Measurements from ENCODE around the gene ASAP3. TPM values are rescaled to one million over a fixed set of nuclear protein-coding genes. Genes with fewer than 3 reads are reported as not detected.

ASAP3 gene
- total RNA-seq, 6 donors from 2014 or later: 29.5 to 47.2 (median 41.8) TPM

DNA sequence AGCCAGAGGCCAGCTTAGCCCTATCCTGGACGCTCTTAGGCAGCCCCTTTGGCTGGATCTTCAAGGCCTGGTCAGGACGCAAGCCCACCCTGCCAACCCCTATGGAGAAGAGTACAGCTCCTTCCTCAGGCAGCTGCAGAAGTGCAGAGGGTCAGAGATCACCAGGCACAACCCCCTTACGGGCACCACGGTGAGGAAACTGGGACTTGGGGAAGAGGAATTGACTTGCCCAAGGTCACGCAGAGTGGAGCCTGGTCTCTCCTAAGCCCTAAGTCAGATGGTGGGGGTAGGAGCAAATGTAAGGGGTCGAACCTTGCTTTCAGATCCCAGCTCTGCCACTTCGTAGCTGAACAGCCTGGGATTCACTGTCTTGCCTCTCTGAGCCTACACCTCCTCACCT, 43.4 kb upstream of the ASAP3 start:
- DNase-seq (peak in 1 of 2 donors; percentile 39), ATAC-seq (ENCODE audit: low FRiP score in 2 of 2) (no peak)
- Histone ChIP-seq H3K36me3 (no peaks in the 10 kb centered on the region), H3K4me1 (peaks cover 33 to 72% (median 59%) of the 10 kb centered on the region in 4 donors), H3K27ac (peak overlapping the region in 3 of 4 donors; percentile 12 to 82 (median 62)), H3K9me3 (no peaks in the 10 kb centered on the region), H3K27me3 (no peaks in the 10 kb centered on the region), H3K4me3 (no peak overlapping the region)
- no peak for TF ChIP-seq POLR2A (IDR thresholded peaks at IDR 0.05)
- no peak for TF ChIP-seq EP300 (IDR thresholded peaks at IDR 0.05)
- 88 to 94% methylated on average over 7 of the region's 7 CpGs for WGBS, 2 donors

DNA sequence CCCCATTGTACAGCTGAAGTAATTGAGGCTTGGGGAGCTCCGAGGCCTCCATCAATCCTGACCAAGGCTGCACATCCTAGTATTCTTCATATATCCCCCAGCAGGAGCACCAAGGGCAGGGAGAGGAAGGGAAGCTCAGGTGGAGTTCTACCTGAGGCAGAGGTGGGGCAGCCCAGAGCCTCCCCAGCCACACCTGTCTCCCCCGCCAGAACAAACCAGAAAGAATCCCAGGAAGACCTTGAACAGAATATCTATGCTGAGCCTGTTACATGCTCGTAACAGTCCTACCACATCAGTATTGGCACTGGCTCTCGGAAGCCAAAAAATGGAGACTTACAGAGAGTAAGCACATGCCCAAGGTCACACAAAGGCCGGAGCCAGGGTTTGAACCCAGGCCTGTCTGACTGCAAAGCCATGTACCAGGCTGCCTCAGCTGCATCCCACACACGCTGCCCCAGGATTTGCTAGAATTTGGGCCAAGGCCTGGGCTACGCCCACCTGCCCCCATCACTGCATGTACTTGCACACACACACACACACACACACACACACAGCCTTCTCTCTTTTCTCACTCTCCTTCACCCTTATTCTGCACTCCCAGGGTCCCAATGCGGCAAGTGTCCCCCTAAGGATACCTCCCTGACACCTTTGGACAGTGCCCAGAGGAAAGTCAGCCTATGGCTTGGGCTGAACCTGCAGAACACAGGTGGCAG, 42.5 kb upstream of the ASAP3 start:
- H3K27ac ChIP-seq: peak overlapping the region in 3 of 4 donors; percentile 34 to 82 (median 62)
- 95 to 96% methylated on average over 4 to 8 of the region's 8 CpGs for WGBS, 2 donors
- H3K4me1 ChIP-seq: peaks cover 24 to 63% (median 53%) of the 10 kb centered on the region in 4 donors
- no peaks in the 10 kb centered on the region for H3K27me3 ChIP-seq
- DNase-seq (no peak), ATAC-seq (ENCODE audit: low FRiP score in 2 of 2) (no peak)
- no peaks in the 10 kb centered on the region for H3K9me3 ChIP-seq
- TF ChIP-seq, protein P1, sequence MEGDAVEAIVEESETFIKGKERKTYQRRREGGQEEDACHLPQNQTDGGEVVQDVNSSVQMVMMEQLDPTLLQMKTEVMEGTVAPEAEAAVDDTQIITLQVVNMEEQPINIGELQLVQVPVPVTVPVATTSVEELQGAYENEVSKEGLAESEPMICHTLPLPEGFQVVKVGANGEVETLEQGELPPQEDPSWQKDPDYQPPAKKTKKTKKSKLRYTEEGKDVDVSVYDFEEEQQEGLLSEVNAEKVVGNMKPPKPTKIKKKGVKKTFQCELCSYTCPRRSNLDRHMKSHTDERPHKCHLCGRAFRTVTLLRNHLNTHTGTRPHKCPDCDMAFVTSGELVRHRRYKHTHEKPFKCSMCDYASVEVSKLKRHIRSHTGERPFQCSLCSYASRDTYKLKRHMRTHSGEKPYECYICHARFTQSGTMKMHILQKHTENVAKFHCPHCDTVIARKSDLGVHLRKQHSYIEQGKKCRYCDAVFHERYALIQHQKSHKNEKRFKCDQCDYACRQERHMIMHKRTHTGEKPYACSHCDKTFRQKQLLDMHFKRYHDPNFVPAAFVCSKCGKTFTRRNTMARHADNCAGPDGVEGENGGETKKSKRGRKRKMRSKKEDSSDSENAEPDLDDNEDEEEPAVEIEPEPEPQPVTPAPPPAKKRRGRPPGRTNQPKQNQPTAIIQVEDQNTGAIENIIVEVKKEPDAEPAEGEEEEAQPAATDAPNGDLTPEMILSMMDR (IDR thresholded peaks at IDR 0.05): no peak
- TF ChIP-seq EP300 (IDR thresholded peaks at IDR 0.05) (no peak), POLR2A (IDR thresholded peaks at IDR 0.05) (no peak), POLR2AphosphoS5 (IDR thresholded peaks at IDR 0.05) (no peak)
- H3K36me3 ChIP-seq: no peaks in the 10 kb centered on the region
- no peak overlapping the region for H3K4me3 ChIP-seq

DNA sequence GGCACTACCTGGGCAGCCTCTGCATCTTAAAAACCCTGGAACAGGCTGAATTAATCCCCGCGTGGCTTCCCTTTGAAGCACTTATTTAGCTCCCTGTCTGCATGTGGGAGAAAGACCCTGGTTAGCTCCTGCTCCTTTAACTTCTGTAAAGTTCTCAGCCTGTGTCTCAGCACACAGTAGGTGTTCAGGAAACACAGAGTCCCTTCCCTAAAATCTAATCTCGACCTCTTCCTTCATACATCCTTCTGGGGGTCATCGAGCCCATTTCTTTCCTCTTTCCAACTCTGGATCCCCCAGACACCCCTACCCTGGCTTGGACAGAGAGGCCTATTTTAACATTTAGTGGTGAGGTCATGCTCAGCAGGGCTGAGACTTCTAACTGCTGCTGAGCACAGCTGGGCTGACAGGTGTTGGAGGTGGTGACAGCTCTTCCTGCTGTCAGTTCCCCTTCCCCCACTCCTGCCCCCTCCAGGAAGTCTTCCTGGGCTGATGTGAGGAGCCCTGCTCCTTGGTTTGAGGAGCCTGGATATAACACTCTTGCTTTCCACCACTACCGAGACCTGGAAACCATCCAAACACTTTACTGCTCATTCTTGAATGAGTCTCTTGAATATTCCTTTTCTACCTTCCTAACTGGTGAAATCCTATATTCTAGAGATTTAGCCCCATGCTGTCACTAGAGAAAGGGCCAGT, 41.7 kb upstream of the ASAP3 start:
- Histone ChIP-seq H3K4me3 (no peak overlapping the region), H3K27me3 (no peaks in the 10 kb centered on the region), H3K27ac (peak overlapping the region in 2 of 4 donors; percentile 34 to 69), H3K36me3 (no peaks in the 10 kb centered on the region), H3K4me1 (peaks cover 19 to 57% (median 47%) of the 10 kb centered on the region in 4 donors), H3K9me3 (no peaks in the 10 kb centered on the region)
- TF ChIP-seq POLR2A (IDR thresholded peaks at IDR 0.05) (no peak), POLR2AphosphoS5 (IDR thresholded peaks at IDR 0.05) (no peak), EP300 (IDR thresholded peaks at IDR 0.05) (no peak)
- TF ChIP-seq, protein P1 (IDR thresholded peaks at IDR 0.05): no peak
- DNase-seq (no peak), ATAC-seq (ENCODE audit: low FRiP score in 2 of 2) (no peak)
- WGBS, 2 donors: 63 to 74% methylated on average over 5 of the region's 5 CpGs

DNA sequence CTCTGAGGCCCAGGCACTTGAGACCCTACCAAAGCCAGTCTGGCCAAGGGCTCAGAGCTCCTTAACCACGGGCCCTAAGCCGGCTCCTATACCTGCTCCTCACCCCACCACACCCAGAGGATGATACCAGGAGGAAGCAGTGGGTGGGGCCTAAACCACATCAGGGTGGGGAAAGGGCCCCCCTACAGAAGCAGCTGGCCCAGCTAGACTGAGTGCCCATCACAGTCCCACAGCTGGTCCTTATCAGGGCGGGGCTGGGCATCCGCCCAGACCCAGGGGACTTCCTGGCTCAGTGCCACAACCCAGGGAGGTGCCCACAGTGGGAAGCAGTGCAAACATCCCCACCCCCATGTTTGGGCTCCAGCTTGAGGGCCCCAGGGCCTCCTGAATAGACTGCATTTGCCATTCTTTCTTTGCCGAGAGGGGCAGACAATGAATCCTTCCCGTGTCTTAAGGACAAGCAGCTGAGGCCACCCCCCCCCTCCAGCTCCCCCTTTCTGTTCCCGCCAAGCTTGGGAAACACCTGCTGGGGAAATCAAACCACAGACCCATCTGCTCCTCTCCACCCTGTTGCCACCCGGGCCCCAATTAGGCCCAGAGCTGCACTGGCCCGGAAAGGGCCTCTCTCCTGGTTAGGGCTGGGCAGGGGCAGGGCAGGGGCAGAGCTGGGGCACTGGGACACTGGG, 40.9 kb upstream of the ASAP3 start:
- peaks cover 12 to 48% (median 38%) of the 10 kb centered on the region in 4 donors for H3K4me1 ChIP-seq
- no peak overlapping the region for H3K4me3 ChIP-seq
- no peaks in the 10 kb centered on the region for H3K36me3 ChIP-seq
- ATAC-seq (ENCODE audit: low FRiP score in 2 of 2) (no peak), DNase-seq (peak in 1 of 2 donors; percentile 28)
- 37 to 41% methylated on average over 3 to 8 of the region's 9 CpGs for WGBS, 2 donors
- H3K27me3 ChIP-seq: no peaks in the 10 kb centered on the region
- TF ChIP-seq POLR2AphosphoS5 (IDR thresholded peaks at IDR 0.05) (no peak), POLR2A (IDR thresholded peaks at IDR 0.05) (no peak), EP300 (IDR thresholded peaks at IDR 0.05) (no peak)
- TF ChIP-seq, protein P1 (IDR thresholded peaks at IDR 0.05): no peak
- H3K27ac ChIP-seq: peak overlapping the region in 3 of 4 donors; percentile 34 to 69 (median 56)
- no peaks in the 10 kb centered on the region for H3K9me3 ChIP-seq

DNA sequence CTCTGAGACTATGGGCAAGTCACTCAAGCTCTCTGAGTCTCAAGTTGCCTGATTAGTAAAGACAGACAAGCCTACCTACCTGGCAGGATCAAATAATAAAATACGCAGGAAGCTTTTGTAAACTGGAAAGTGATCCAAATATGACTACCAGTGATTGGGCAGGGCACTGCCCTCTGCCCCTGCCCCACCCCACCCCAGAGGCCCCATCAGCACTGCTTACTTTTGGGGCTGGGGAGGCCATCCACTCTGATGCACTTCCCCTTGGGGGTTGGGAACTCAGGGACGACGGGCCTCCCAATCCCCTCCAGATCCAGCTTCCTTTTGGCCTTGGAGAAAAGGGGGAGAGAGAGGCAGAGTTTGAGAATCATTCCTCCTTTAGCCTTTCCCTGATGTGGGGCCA, 40.2 kb upstream of the ASAP3 start:
- Histone ChIP-seq H3K9me3 (no peaks in the 10 kb centered on the region), H3K27ac (peak overlapping the region in 3 of 4 donors; percentile 34 to 69 (median 56)), H3K36me3 (no peaks in the 10 kb centered on the region), H3K4me1 (peaks cover 11 to 41% (median 33%) of the 10 kb centered on the region in 4 donors), H3K27me3 (no peaks in the 10 kb centered on the region), H3K4me3 (no peak overlapping the region)
- TF ChIP-seq POLR2A (IDR thresholded peaks at IDR 0.05) (no peak), POLR2AphosphoS5 (IDR thresholded peaks at IDR 0.05) (no peak), EP300 (IDR thresholded peaks at IDR 0.05) (no peak)
- TF ChIP-seq, protein P1 (IDR thresholded peaks at IDR 0.05): no peak
- DNase-seq: no peak
- no peak for ATAC-seq (ENCODE audit: low FRiP score in 2 of 2)
- 67 to 83% methylated on average over 1 to 3 of the region's 3 CpGs for WGBS, 2 donors

All from upper lobe of left lung (tissue), 6 donors.